Measurements from ENCODE around the gene MTA3. TPM values are rescaled to one million over a fixed set of nuclear protein-coding genes. Genes with fewer than 3 reads are reported as not detected.

The MTA3 gene
- polyA plus RNA-seq, 3 donors: 2.0 to 4.5 (median 2.2) TPM

DNA sequence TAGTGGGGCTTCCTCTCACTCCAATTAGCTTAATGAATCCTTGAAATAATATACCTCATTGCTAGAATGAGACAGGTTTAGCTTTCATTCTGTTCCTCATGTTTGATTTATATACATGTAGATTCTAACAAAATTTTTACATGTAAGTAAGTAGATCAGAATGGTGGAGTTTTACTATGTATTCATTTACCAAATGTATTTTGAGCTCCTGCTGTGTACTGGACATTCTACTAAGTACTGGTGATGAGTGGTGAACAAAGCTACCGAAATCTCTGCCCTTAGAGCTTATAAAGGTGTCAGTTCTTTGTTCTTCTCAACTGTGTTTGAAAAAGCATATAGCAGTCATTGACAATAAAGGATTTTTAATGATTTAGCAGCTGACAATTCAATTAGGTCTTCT, 19.7 kb downstream of the MTA3 start:
- H2AFZ ChIP-seq (ENCODE audit: insufficient read depth, low read depth, low read length, poor library complexity, severe bottlenecking): no peak overlapping the region
- no peak for DNase-seq
- Mint-ChIP-seq H3K9me3 (peaks cover 0 to 6% (median 2%) of the 10 kb centered on the region in 7 donors), H3K4me1 (no peaks in the 10 kb centered on the region), H3K36me3 (peaks cover 6 to 7% of the 10 kb centered on the region in 2 donors), H3K4me3 (no peak overlapping the region), H3K27ac (no peak overlapping the region), H3K27me3 (ENCODE audit: low read depth in 3 of 3) (peaks cover 0 to 3% (median 0%) of the 10 kb centered on the region in 3 donors)
- H3K4me1 ChIP-seq (ENCODE audit: control insufficient read depth in 1 of 2, insufficient read depth in 2 of 2, low read length in 2 of 2): no peaks in the 10 kb centered on the region
- H3K4me3 ChIP-seq (replicated peaks in 1 of 3; ENCODE audit: low read depth in 2 of 3, low read length in 3 of 3): no peak overlapping the region
- no peaks in the 10 kb centered on the region for H3K79me2 ChIP-seq (ENCODE audit: insufficient read depth, low read length)
- intact Hi-C loops (cut with micrococcal nuclease): no loop called here
- H3K9ac ChIP-seq (ENCODE audit: insufficient read depth, low read length, poor library complexity, severe bottlenecking): no peak overlapping the region
- H4K20me1 ChIP-seq (ENCODE audit: insufficient read depth, low read length): no peaks in the 10 kb centered on the region
- TF ChIP-seq, protein P1, sequence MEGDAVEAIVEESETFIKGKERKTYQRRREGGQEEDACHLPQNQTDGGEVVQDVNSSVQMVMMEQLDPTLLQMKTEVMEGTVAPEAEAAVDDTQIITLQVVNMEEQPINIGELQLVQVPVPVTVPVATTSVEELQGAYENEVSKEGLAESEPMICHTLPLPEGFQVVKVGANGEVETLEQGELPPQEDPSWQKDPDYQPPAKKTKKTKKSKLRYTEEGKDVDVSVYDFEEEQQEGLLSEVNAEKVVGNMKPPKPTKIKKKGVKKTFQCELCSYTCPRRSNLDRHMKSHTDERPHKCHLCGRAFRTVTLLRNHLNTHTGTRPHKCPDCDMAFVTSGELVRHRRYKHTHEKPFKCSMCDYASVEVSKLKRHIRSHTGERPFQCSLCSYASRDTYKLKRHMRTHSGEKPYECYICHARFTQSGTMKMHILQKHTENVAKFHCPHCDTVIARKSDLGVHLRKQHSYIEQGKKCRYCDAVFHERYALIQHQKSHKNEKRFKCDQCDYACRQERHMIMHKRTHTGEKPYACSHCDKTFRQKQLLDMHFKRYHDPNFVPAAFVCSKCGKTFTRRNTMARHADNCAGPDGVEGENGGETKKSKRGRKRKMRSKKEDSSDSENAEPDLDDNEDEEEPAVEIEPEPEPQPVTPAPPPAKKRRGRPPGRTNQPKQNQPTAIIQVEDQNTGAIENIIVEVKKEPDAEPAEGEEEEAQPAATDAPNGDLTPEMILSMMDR (IDR thresholded peaks at IDR 0.05): no peak
- no peak overlapping the region for H3K27ac ChIP-seq (ENCODE audit: low read depth in 1 of 2, low read length in 2 of 2)
- H3K36me3 ChIP-seq (replicated peaks in 1 of 2; ENCODE audit: control insufficient read depth in 1 of 2, insufficient read depth in 2 of 2, low read length in 2 of 2): no peaks in the 10 kb centered on the region
- no peaks in the 10 kb centered on the region for H3K9me3 ChIP-seq (replicated peaks in 1 of 2; ENCODE audit: control insufficient read depth in 1 of 2, insufficient read depth in 1 of 2, low read length in 2 of 2)
- WGBS (ENCODE audit: insufficient coverage): 100% methylated on average over 1 of the region's 1 CpG
- H3K4me2 ChIP-seq (replicated peaks; ENCODE audit: extremely low read depth, low read length, poor library complexity, severe bottlenecking): no peak overlapping the region
- H3K27me3 ChIP-seq (ENCODE audit: control insufficient read depth in 2 of 2, insufficient read depth in 2 of 2, low read length in 2 of 2): no peaks in the 10 kb centered on the region

DNA sequence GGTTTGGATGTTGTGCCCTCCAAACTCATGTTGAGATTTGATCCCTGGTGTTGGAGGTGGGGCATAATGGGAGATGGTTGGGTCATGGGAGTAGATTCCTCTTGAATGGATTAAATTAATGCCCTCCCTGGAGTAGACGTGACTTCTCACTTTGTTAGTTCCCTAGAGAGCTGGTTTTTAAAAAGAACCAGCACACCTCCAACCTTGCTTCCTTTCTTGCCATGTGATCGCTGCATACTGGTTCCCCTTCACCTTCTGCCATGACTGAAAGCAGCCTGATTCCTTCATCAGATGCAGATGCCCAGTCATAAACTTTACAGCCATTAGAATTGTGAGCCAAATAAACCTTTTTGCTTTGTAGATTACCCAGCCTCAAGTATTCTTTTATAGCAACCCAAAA, 21.7 kb downstream of the MTA3 start:
- Histone ChIP-seq H3K27ac (ENCODE audit: low read depth in 1 of 2, low read length in 2 of 2) (no peak overlapping the region), H3K9me3 (replicated peaks in 1 of 2; ENCODE audit: control insufficient read depth in 1 of 2, insufficient read depth in 1 of 2, low read length in 2 of 2) (no peaks in the 10 kb centered on the region), H2AFZ (ENCODE audit: insufficient read depth, low read depth, low read length, poor library complexity, severe bottlenecking) (no peak overlapping the region), H3K36me3 (replicated peaks in 1 of 2; ENCODE audit: control insufficient read depth in 1 of 2, insufficient read depth in 2 of 2, low read length in 2 of 2) (no peaks in the 10 kb centered on the region), H3K9ac (ENCODE audit: insufficient read depth, low read length, poor library complexity, severe bottlenecking) (no peak overlapping the region), H3K4me1 (ENCODE audit: control insufficient read depth in 1 of 2, insufficient read depth in 2 of 2, low read length in 2 of 2) (no peaks in the 10 kb centered on the region), H3K27me3 (ENCODE audit: control insufficient read depth in 2 of 2, insufficient read depth in 2 of 2, low read length in 2 of 2) (no peaks in the 10 kb centered on the region), H3K79me2 (ENCODE audit: insufficient read depth, low read length) (no peaks in the 10 kb centered on the region), H4K20me1 (ENCODE audit: insufficient read depth, low read length) (no peaks in the 10 kb centered on the region), H3K4me3 (replicated peaks in 1 of 3; ENCODE audit: low read depth in 2 of 3, low read length in 3 of 3) (no peak overlapping the region), H3K4me2 (replicated peaks; ENCODE audit: extremely low read depth, low read length, poor library complexity, severe bottlenecking) (no peak overlapping the region)
- H3K9me3 Mint-ChIP-seq: peaks cover 0 to 6% (median 2%) of the 10 kb centered on the region in 7 donors
- intact Hi-C loops (cut with micrococcal nuclease): no loop called here
- peaks cover 0 to 3% (median 0%) of the 10 kb centered on the region in 3 donors for H3K27me3 Mint-ChIP-seq (ENCODE audit: low read depth in 3 of 3)
- H3K4me3 Mint-ChIP-seq: no peak overlapping the region
- H3K4me1 Mint-ChIP-seq: no peaks in the 10 kb centered on the region
- peaks cover 6 to 7% of the 10 kb centered on the region in 2 donors for H3K36me3 Mint-ChIP-seq
- no peak overlapping the region for H3K27ac Mint-ChIP-seq
- WGBS (ENCODE audit: insufficient coverage): 86% methylated on average over 1 of the region's 2 CpGs
- TF ChIP-seq, protein P1 (IDR thresholded peaks at IDR 0.05): no peak
- DNase-seq: no peak
